Pons (tissue), 1 donor: ENCODE measurements around the gene NCOA7.
A peak's percentile ranks its signal among the peaks of the same experiment; 100 is the strongest.
"Not testable (repeated sequence)": the region's sequence is repeated elsewhere in the genome, so short reads cannot be mapped to it uniquely, and the experiment has no call there.

Experiments used
- DNase-seq: peaks from one replicate; pipeline ENCODE4 v3.0.0-alpha.2; 2016; ENCODE audit warnings: low spot score

Gene NCOA7

GRCh38 chr6:125950293-125950692 lies 159.5 kb downstream of the NCOA7 start:
- DNase-seq, result no peak

- not testable (repeated sequence) for DNase-seq
Observed at GRCh38 chr6:125950716-125951115, 160.0 kb downstream of the NCOA7 start.

- no peak for DNase-seq
Observed at GRCh38 chr6:125951323-125951722, 160.6 kb downstream of the NCOA7 start.

GRCh38 chr6:125952764-125953501 lies 162.2 kb downstream of the NCOA7 start:
- DNase-seq, result no peak

GRCh38 chr6:125953502-125953875 lies 162.7 kb downstream of the NCOA7 start:
- no peak for DNase-seq

GRCh38 chr6:125954735-125955339 lies 164.1 kb downstream of the NCOA7 start:
- DNase-seq, result no peak

- DNase-seq, result no peak
Observed at GRCh38 chr6:125955973-125956372, 165.2 kb downstream of the NCOA7 start.

- peak; percentile 98 for DNase-seq
Observed at GRCh38 chr6:125956506-125957390, 166.0 kb downstream of the NCOA7 start, which contains the start of gene HINT3. TSS of gene HINT3 (plus strand) at chr6:125956770. CDS start at chr6:125956978, 208 bp downstream.

- DNase-seq, result no peak
Observed at GRCh38 chr6:125957391-125957693, 166.6 kb downstream of the NCOA7 start.

- peak; percentile 89 for DNase-seq
Observed at GRCh38 chr6:125957845-125958244, 167.1 kb downstream of the NCOA7 start.

GRCh38 chr6:125959041-125959440 lies 168.3 kb downstream of the NCOA7 start:
- no peak for DNase-seq

GRCh38 chr6:125961117-125961516 lies 170.4 kb downstream of the NCOA7 start:
- DNase-seq, result peak; percentile 94

- DNase-seq, result no peak
Observed at GRCh38 chr6:125962900-125963497, 172.2 kb downstream of the NCOA7 start.

GRCh38 chr6:125963817-125964216 lies 173.1 kb downstream of the NCOA7 start:
- DNase-seq, result no peak

- no peak for DNase-seq
Observed at GRCh38 chr6:125966569-125966968, 175.8 kb downstream of the NCOA7 start.

- DNase-seq, result no peak
Observed at GRCh38 chr6:125968493-125968892, 177.7 kb downstream of the NCOA7 start.

GRCh38 chr6:125970760-125971159 lies 180.0 kb downstream of the NCOA7 start:
- no peak for DNase-seq

- not testable (repeated sequence) for DNase-seq
Observed at GRCh38 chr6:125972478-125972877, 181.7 kb downstream of the NCOA7 start.

GRCh38 chr6:125974214-125974866 lies 183.6 kb downstream of the NCOA7 start:
- DNase-seq, result peak; percentile 89

- DNase-seq, result no peak
Observed at GRCh38 chr6:125979101-125979500, 188.3 kb downstream of the NCOA7 start.
